K562 (cell line): Measurements from ENCODE around the gene MRRF. TPM values are rescaled to one million over a fixed set of nuclear protein-coding genes. Genes with fewer than 3 reads are reported as not detected.

Experiments used
- BHLHE40 ChIP-seq: IDR thresholded peaks from 2 replicates; pipeline ENCODE4 v1.6.1; 2011; ENCODE audit warnings: low read length, improper control_type of control experiment
- BRCA1 ChIP-seq, 2 experiments: fragments of 450-650 bp in 1 of 2; sonication (generic) in 1 of 2; formaldehyde crosslinking in 1 of 2; IDR thresholded peaks; 2 replicates each; pipeline versions ENCODE4 v1.5.0 to v1.6.1; 2017 to 2020; ENCODE audit warnings: mild to moderate bottlenecking in 1 of 2, missing genetic modification reagents in 1 of 2
- CBFA2T3 ChIP-seq: fragments of 450-650 bp; IDR thresholded peaks from 2 replicates; pipeline ENCODE4 v1.6.1; 2017
- CREB1 ChIP-seq, 2 experiments: sonication (generic) in 1 of 2; formaldehyde crosslinking in 1 of 2; IDR thresholded peaks; 2 replicates each; pipeline versions ENCODE4 v1.6.1 to v1.8.0; 2012 to 2022; ENCODE audit warnings: inconsistent platforms in 1 of 2, mild to moderate bottlenecking in 1 of 2, missing genetic modification reagents in 1 of 2, moderate library complexity in 1 of 2
- CTBP1 ChIP-seq: fragments of 450-650 bp; IDR thresholded peaks from 2 replicates; pipeline ENCODE4 v1.6.1; 2016; ENCODE audit warnings: borderline replicate concordance
- DACH1 ChIP-seq: fragments of 450-650 bp; IDR thresholded peaks from 2 replicates; pipeline ENCODE4 v1.6.1; 2018; ENCODE audit not compliant: partially characterized antibody
- E2F1 ChIP-seq: sonication (generic); formaldehyde crosslinking; IDR thresholded peaks from 2 replicates; pipeline ENCODE4 v1.8.1; 2023; ENCODE audit warnings: mild to moderate bottlenecking, missing genetic modification reagents, moderate library complexity
- ERF ChIP-seq: fragments of 450-650 bp; formaldehyde crosslinking; IDR thresholded peaks from 2 replicates; pipeline ENCODE4 v1.4.0; 2020; ENCODE audit warnings: mild to moderate bottlenecking, mixed read lengths
- KLF13 ChIP-seq: fragments of 450-650 bp; IDR thresholded peaks from 2 replicates; pipeline ENCODE4 v1.6.1; 2016; ENCODE audit warnings: missing genetic modification characterization, low read depth, mild to moderate bottlenecking, missing compliant biosample characterization, moderate library complexity, borderline replicate concordance
- NFIC ChIP-seq: fragments of 450-650 bp; IDR thresholded peaks from 2 replicates; pipeline ENCODE4 v1.6.1; 2017; ENCODE audit warnings: mild to moderate bottlenecking, inconsistent platforms
- PHF20 ChIP-seq: fragments of 450-650 bp; IDR thresholded peaks from 2 replicates; pipeline ENCODE4 v1.6.1; 2018; ENCODE audit not compliant: partially characterized antibody
- POLR2H ChIP-seq: IDR thresholded peaks from 2 replicates; pipeline ENCODE4 v1.6.1; 2016; ENCODE audit warnings: missing genetic modification characterization, low read depth, mild to moderate bottlenecking, control low read depth, missing compliant biosample characterization, moderate library complexity
- RCOR1 ChIP-seq, 2 experiments: IDR thresholded peaks; 2 replicates each; pipeline ENCODE4 v1.6.1; 2012; ENCODE audit warnings: low read depth in 2 of 2, low read length in 2 of 2, borderline replicate concordance in 1 of 2, improper control_type of control experiment in 1 of 2
- RFX1 ChIP-seq: fragments of 450-650 bp; IDR thresholded peaks from 2 replicates; pipeline ENCODE4 v1.6.1; 2016; ENCODE audit warnings: mild to moderate bottlenecking, moderate library complexity
- SAFB2 ChIP-seq: fragments of 200-400 bp; formaldehyde crosslinking; IDR thresholded peaks from 2 replicates; pipeline ENCODE4 v1.6.1; 2018; ENCODE audit warnings: borderline replicate concordance, low read length, low read depth, moderate library complexity; ENCODE audit not compliant: severe bottlenecking
- ZMIZ1 ChIP-seq, 2 experiments: fragments of 150-350 bp in 1 of 2; IDR thresholded peaks; 2 replicates each; pipeline ENCODE4 v1.6.1; 2012 to 2016; ENCODE audit warnings: low read depth in 2 of 2, low read length in 2 of 2, mild to moderate bottlenecking in 1 of 2, moderate library complexity in 1 of 2
- ZNF583 ChIP-seq: fragments of 250-450 bp; sonication (Bioruptor Pico); IDR thresholded peaks from 2 replicates; pipeline ENCODE4 v1.4.0; 2020
- polyA plus RNA-seq, 8 experiments: library from polyadenylated mRNA; depleted of rRNA in 4 of 8; stranded (reverse) in 5 of 8; unstranded in 3 of 8; fragments of >200 nt; fragmentation: Nextera tagmentation in 2 of 8; fragmentation: Illumina TruSeq in 1 of 8; extraction: Ambion mirVana in 2 of 8; extraction: Trizol in 1 of 8; gene quantifications; 2 replicates each; pipeline versions ENCODE4 v1.2.1 to v1.2.3, GENCODE V29; 2011 to 2014; ENCODE audit warnings: inconsistent platforms in 1 of 8, missing spikeins in 1 of 8
- total RNA-seq, 7 experiments: library from RNA; depleted of rRNA in 6 of 7; stranded (reverse); fragments of >200 nt in 6 of 7; fragmentation: Illumina TruSeq in 2 of 7; extraction: Trizol in 2 of 7; gene quantifications; 2 replicates each; pipeline versions ENCODE4 v1.2.1 to v1.2.3, GENCODE V29; 2011 to 2021; ENCODE audit warnings: low replicate concordance in 1 of 7

Gene MRRF
- total and polyA plus RNA-seq, 9 of the 15 experiments (the other 6 are each of a cell fraction or from before 2014, with no cell fraction given), result 55.0 to 105 (median 81.2) TPM

DNA sequence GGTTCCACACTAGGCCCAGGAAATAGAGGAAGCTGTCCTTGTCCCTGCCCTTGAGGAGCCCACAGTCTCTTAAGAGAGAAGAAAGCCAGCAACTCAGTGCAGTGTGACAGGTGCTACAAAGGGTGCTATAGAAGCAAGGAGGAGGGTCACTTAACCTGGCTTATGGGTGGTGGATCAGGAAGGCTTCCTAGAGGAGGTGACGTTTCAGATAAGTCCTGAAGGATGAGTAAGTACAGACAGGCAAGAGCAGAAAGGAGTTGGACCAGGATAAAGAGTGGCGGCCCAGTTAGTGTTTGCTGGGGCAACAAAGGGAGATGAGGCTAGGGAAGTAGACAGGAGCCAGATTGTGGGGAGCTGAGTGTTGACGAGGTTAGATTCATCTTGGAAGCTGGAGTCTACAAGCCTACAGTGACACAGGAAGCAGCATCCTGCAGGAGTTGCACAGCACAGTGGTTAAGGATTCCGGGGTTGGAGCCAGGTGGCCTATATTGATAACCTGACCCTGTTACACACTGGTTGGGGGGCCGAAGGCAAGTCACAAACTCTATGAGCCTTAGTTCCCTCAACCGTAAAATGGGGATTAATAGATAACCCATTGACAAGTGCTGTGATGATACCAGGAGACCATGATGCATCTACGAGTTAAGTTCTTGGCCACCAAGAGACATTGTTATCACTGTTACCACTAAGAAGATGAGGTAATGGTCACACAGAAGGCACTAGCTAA, 30.5 kb upstream of the MRRF start (continued):
- no peak for TF ChIP-seq ZMIZ1 (IDR thresholded peaks at IDR 0.05; ENCODE audit: low read depth in 2 of 2, low read length in 2 of 2)
- TF ChIP-seq DACH1, result no peak
- TF ChIP-seq CREB1 (IDR thresholded peaks at IDR 0.05), result no peak
- no peak for TF ChIP-seq CREB1 (CRISPR knock-in tag; IDR thresholded peaks at IDR 0.05)
- no peak for TF ChIP-seq ZNF583
- no peak for TF ChIP-seq BHLHE40
- no peak for TF ChIP-seq NFIC
- no peak for TF ChIP-seq PHF20
- TF ChIP-seq ERF (CRISPR knock-in tag), result no peak
- TF ChIP-seq CTBP1, result 0 out of 2 replicates have a peak, but pooled peaks have one; percentile 11
- TF ChIP-seq CBFA2T3, result peak; percentile 58
- no peak for TF ChIP-seq SAFB2
- TF ChIP-seq BRCA1 (IDR thresholded peaks at IDR 0.05), result no peak
- no peak for TF ChIP-seq BRCA1 (CRISPR knock-in tag; IDR thresholded peaks at IDR 0.05)
- TF ChIP-seq RCOR1 (IDR thresholded peaks at IDR 0.05; ENCODE audit: borderline replicate concordance in 1 of 2, low read depth in 2 of 2, low read length in 2 of 2), result 0 out of 4 replicates have a peak, but pooled peaks of 1 of the 2 experiments have one; percentile 5
- TF ChIP-seq POLR2H (tag), result no peak
- no peak for TF ChIP-seq RFX1
- TF ChIP-seq E2F1 (CRISPR knock-in tag), result no peak
- no peak for TF ChIP-seq KLF13 (tag)
- TF ChIP-seq, all 486 proteins: peak for 12
